Hematopoietic multipotent progenitor cell treated with erythropoietin and hydrocortisone succinate and interleukin-3 and kit ligand, for 6 days (in vitro differentiated cells): ENCODE results near the gene MBTPS1.
A peak's percentile ranks its signal among the peaks of the same experiment; 100 is the strongest.
"Not testable (repeated sequence)": the region's sequence is repeated elsewhere in the genome, so short reads cannot be mapped to it uniquely, and the experiment has no call there.

Experiments used
- DNase-seq: peaks from one replicate; pipeline ENCODE4 v3.0.0-alpha.2; 2015

MBTPS1 gene

GRCh38 chr16:84136331-84137125, 19.8 kb upstream of the MBTPS1 start:
- no peak for DNase-seq

DNA sequence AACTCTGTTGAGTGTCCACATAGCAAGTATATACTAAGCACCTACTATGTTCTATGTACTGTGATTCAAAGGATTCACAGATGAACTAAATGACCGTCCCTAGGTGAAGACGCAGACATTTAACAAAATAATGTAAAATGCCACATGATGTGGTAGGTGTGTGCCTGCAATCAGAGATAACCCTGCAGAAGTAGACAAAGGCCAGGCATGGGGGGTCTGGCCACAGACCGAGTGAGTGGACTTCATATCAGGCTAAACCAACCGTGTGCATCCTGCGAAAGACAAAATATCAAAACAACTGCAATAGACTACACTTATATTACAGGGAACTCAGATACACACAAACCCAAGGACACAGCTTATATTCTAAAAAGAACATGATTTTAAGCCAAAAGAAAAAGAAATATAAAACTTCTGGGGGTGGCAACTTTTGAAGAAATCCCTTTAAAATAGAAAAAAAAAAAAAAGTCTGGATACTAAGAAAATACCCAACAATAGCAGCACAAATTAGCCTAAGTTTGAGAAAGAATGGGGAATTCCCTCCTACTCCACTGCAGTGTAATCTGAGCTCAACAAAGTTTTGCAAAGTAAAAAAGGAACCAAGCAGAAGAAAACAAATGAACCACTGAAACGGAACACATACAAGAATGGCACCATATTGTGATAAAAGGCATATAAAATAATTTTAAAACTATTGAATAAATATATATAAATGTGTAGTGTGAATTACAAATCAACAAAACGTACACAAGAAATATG, 16.0 kb upstream of the MBTPS1 start:
- DNase-seq: no peak

DNA sequence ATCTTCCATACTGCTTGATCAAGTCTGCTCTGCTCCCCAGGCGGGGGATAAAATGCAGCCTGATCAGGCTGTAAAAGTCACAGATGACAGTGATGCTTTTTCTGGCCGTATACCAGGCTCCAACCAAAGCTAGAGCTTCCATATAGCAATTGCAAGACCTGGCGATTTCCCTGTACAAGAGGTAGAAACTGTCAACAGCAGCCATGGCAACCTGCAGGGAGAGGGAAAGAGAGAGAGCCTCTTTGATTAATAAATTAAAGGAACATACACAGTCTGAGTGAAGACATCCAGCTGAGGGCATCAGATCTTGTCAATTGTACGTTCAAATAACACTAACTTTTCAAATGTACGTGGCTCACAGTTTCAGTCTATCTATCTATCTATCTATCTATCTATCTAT, 14.4 kb upstream of the MBTPS1 start:
- no peak for DNase-seq

DNA sequence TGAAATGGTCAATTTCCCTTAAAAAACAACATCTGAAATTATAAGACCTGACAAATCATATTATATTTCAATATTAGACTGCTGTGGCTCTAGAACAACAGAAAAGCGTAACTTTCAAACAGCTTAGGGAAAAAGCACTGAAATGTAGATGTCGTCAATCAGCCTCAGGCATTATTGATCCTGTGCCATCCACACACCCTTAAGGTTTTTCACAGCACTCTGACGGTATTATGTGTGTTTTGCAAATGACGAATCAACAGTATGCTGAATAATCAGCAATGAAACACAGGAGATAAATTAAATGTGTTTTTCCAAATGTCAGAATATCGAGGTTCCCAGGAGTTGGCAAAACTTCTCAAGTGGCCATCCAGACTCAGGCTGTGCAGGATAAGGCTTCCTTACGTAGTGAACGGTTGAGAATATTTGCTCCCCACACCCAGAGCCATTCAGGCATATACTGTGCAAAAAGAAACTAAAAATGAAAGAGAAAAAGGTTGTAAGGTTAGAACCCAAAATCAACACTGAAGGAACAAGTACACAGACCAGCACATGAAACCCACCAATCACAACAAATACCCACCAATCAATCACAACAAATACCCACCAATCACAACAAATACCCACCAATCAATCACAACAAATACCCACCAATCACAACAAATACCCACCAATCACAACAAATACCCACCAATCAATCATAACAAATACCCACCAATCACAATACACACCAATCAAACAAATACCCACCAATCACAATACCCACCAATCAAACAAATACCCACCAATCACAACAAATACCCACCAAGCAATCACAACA, 7.7 kb upstream of the MBTPS1 start:
- DNase-seq: no peak

- no peak for DNase-seq
Observed at GRCh38 chr16:84121007-84121406, 4.3 kb upstream of the MBTPS1 start.

DNA sequence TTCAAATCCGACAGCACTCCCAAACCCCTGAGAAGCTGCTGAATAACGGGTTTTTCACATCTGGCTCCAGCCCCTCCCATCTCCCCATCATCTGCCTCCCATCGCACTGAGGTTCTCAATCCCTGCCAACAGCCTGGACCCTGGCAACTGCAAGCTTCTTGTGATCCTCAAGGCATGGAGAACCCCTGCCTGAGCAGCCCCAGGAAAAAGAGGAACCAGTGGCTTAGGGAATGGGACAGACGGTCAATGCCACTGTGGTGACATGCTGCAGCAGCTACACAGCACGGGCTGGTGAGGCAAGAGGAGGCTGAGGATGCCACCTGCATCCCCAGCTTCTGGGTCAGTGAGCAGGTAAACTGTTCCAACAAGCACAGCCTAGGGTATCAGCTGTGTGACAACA, 3.3 kb upstream of the MBTPS1 start:
- no peak for DNase-seq

GRCh38 chr16:84119368-84119767, 2.6 kb upstream of the MBTPS1 start:
- DNase-seq: no peak

GRCh38 chr16:84118315-84118714, 1.6 kb upstream of the MBTPS1 start:
- not testable (repeated sequence) for DNase-seq

DNA sequence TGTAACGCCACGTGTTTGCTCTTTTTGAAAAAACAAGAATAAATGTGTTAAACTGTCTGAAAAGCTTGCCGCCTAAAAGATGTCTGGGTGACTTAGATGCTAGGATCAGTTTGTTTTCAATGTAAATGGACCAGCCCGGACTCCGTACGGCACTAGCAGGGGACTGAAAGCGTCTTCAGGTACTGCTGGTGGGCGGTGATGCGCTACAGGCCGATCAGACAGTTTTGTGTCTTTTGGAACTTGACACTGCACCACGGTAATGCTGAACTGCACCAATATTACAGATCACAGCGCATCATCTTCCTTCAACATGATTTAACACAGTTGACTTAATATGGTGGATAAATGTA, 727 bp upstream of the MBTPS1 start:
- DNase-seq: peak; percentile 68

DNA sequence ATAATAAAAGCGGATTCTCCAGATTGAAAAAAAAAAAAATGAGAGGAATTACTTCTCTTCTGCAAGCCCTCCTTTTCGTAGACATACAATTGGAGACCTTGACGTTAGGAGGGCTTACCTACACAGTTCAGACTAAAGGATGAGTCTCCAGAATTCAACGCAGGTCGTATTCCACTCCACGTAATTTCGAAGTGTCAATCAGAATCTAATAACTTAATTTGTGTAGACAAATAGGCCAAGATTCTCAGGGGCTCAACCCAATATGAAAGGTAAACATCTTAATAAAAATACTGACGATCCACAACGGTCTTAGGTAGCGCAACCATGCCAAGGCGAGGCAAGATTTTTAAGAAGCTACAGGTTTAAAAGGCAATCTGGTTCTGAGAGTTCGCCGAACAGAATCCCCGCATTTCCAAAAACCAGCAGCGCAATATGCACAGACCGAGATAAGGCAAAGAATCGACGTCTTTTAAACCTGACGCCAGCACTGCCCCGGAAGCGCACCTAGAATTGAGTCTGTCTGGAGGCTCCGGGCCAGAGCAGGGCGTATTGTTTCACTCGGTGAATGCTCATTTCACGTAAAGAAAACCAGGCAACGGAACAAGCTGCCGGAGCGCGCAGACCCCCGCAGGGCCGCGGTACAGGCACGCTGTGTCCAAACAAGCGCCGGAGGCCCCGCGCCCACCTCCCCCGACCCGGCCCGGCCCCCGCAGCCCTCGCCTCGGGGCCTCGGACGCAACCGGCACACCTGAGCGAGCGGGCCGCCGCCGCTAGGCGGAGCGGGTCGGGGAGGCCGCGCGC, 623 bp downstream of the MBTPS1 start:
- peak; percentile 90 for DNase-seq

DNA sequence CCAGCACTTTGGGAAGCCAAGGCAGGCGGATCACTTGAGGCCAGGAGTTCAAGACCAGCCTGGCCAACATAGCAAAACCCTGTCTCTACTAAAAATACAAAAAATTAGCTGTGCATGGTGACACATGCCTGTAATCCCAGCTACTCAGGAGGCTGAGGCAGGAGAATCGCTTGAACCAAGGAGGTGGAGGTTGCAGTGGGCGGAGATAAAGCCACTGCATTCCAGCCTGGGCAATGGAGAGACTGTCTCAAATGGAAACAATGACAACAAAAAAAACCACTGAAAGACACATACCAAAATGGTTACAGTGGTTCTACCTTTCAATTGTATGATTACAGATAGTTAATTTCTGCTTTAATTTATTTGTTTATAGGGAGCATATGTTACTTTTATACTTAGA, 4.8 kb downstream of the MBTPS1 start:
- DNase-seq: not testable (repeated sequence)

DNA sequence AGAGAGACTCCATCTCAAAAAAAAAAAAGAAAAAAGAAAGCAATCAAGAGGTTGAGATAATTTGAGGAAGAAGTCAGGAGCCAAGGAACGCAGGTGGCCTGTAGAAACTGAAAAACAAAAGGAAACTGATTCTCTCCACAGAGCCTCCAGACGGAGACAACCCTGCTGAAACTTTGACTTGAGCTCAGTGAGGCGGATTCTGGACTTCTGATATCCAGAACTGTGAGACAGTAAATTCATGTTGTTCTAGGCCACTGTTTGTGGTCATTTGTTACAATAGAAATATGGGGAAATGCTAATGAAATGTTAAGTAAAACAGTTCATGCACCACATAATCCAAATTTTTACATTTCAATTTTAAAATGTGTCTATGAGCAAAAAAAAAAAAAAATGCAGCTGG, 5.2 kb downstream of the MBTPS1 start:
- no peak for DNase-seq

- DNase-seq: no peak
Observed at GRCh38 chr16:84110527-84110926, 6.2 kb downstream of the MBTPS1 start.

DNA sequence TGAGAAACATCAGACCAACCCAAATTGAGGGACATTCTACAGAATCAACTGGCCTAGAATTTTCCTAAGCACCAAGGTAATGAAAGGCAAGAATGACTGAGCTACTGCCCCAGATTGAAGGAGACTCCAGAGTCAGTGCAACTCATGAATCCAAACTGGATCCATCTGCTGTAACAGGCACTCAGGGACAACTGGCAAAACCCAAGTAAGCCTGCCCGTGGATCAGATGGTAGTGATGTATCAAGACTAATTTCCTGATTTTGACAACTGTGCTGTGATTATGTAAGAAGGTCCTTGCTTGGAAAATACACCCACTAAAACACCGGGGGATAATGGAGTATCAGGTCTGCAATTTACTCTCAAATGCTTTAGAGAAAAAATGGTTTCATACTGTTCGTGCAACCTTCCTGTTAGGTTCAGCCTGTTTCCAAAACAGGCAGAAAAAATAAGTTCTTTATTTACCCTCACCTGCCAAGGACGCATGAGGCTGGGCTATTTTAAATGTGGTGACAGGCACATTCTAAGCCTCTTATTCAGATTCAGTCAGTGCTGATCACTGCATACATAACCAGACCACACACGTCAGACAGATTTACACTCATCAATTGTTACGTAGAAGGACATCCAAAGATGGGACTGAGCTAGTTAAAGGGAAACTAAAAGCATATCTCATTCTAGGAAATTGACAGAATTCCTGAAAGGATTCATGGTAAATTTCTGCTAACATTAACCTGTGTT, 7.0 kb downstream of the MBTPS1 start:
- DNase-seq: no peak

DNA sequence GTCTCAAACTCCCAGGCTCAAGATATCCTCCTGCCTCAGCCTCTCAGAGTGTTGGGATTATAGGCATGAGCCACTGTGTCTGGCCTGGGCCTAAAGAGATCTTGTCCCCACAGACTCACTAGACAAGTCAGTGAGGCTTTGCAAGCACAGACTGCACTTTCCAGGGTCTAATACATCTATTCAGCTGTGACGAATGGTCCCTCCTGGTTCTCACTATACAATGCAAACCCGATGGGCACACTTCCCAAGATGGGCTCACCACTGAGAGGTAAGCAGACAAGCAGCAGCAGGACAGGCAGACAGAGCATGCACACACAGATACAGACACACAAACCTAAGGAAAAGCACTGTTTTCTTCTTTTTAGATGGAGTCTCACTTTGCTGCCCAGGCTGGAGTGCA, 8.8 kb downstream of the MBTPS1 start:
- no peak for DNase-seq

DNA sequence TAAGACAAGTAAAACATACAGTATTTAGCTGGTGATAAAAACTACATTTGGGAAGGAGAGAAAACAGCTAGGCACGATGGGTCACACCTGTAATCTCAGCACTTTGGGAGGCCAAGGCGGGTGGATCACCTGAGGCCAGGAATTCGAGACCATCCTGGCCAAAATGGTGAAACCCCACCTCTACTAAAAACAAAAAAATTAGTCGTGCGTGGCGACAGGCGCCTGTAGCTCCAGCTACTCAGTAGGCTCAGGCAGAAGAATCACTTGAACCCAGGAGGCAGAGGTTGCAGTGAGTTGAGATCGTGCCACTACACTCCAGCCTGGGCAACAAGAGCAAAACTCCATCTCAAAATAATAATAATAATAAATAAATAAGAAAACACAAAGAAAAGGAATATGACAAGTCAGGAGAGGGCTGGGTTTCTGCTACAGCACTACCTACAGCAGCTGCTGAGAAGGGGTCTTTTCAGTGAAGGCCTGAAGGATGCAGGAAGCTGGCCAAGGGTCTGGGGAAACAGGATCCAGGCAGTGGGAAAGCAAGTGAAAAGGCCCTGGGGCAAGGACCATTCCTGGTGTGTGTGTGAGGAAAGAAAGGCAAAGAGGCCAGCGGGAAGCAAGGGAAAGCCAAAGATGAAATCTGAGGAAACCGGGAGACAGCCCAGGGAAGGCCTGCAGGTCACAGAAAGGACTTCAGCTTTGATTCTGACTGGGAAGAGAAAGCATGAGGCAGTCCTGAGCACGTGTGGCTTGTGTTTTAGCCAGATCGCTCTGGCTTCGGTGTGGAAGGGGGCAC, 10.6 kb downstream of the MBTPS1 start:
- no peak for DNase-seq

DNA sequence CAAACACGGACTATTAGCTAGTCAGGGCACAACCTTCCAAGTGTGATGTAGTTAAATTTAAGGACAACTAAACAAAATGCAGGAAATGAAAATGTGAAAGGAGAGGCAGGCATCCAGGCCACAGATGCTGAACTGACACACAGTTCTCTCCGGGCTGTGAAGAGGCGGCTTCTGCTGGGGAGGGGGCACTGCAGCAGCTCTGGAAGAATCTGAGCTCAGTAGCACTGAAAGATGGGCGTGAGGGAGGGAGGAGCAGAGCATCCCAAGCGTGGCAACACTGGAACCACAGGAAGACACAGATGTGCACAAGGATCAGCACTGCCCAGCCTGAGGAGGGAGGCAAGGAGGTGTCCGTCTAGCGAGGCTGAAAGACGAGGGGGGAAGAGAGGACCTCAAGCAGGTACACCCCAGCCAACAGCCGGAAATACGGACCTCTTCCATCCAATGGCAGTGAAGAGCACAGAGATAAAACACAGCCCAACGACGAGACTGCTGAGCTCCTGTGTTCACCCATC, 11.4 kb downstream of the MBTPS1 start:
- DNase-seq: no peak

- DNase-seq: no peak
Observed at GRCh38 chr16:84104231-84104630, 12.5 kb downstream of the MBTPS1 start.

GRCh38 chr16:84103678-84104077, 13.1 kb downstream of the MBTPS1 start:
- no peak for DNase-seq

DNA sequence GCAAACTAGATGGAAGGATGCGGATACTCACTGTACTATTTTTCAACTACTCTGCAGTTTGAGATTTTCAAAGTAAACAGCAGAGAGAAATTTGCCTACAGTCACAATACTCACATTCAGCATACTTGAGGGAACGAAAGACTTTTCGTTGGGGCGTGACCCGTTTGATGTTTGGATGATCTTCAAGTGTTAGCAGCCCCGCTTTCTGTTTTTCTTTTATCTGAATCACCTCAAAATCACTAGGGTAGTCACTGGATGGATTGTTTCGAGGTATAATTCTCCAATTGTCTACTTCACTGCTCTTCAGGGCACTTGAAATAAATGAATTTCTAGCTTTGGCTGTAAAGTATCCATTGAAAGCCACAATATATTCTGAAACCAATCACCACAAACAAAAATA, 17.8 kb downstream of the MBTPS1 start:
- DNase-seq: no peak

DNA sequence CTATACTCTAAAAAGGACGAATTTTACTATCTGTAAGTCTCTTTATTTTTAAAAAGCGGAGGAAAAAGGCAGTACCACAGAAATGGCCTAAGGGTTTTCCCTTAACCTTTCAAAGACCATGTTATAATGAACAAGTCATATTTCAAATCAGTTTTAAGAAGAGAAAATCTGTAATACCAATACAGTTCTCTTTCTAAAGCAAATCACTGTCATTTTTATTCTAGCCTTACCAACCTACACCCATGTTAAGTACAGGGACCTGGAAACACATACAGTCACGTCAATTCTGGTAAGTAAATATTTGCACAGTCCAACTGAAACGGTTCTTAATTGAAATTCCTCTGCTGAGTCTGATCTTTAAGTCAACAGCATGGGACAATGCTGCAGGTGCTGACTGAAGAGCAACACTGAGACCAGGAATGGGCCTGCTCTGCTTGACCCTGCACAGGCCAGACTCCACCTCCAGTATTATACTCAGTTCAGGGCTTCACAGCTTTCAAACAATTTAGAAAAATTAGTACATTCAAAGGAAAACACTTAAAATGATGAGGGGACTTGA, 20.2 kb downstream of the MBTPS1 start:
- no peak for DNase-seq
